Hindlimb muscle (tissue), 1 donor: ENCODE results near the gene WDR75. TPM values are rescaled to one million over a fixed set of nuclear protein-coding genes. Genes with fewer than 3 reads are reported as not detected.
"Not testable (repeated sequence)": the region's sequence is repeated elsewhere in the genome, so short reads cannot be mapped to it uniquely, and the experiment has no call there.

Experiments
- DNase-seq: peaks from one replicate; pipeline ENCODE4 v3.0.0-alpha.2; 2013
- polyA plus RNA-seq: library from polyadenylated mRNA; unstranded; fragments of 120-200 nt; gene quantifications from one replicate; pipeline ENCODE4 v1.2.1, GENCODE V29; 2013; ENCODE audit not compliant: insufficient read length

Gene WDR75
- polyA plus RNA-seq: 32.7 TPM

- DNase-seq: peak; percentile 96
Measured at GRCh38 chr2:189440947-189441708, at the start of gene WDR75. Gene WDR75, plus strand, starts transcription at chr2:189441474. Its CDS starts 19 bp downstream, at chr2:189441493.

GRCh38 chr2:189393440-189394111, 47.7 kb upstream of the WDR75 start:
- DNase-seq: peak; percentile 60

GRCh38 chr2:189394525-189394924, 46.7 kb upstream of the WDR75 start:
- no peak for DNase-seq

GRCh38 chr2:189402932-189403331, 38.3 kb upstream of the WDR75 start:
- no peak for DNase-seq

- peak; percentile 22 for DNase-seq
Measured at GRCh38 chr2:189406586-189407233, 34.6 kb upstream of the WDR75 start.

- DNase-seq: peak; percentile 72
Measured at GRCh38 chr2:189407281-189408209, 33.7 kb upstream of the WDR75 start.

- no peak for DNase-seq
Measured at GRCh38 chr2:189408294-189408693, 33.0 kb upstream of the WDR75 start.

GRCh38 chr2:189409131-189409530, 32.1 kb upstream of the WDR75 start:
- DNase-seq: no peak

GRCh38 chr2:189409647-189410046, 31.6 kb upstream of the WDR75 start:
- no peak for DNase-seq

- peak; percentile 88 for DNase-seq
Measured at GRCh38 chr2:189411860-189412259, 29.4 kb upstream of the WDR75 start.

- peak; percentile 81 for DNase-seq
Measured at GRCh38 chr2:189412330-189412953, 28.8 kb upstream of the WDR75 start.

GRCh38 chr2:189413249-189413648, 28.0 kb upstream of the WDR75 start:
- DNase-seq: no peak

- no peak for DNase-seq
Measured at GRCh38 chr2:189421644-189422043, 19.6 kb upstream of the WDR75 start.

- DNase-seq: no peak
Measured at GRCh38 chr2:189424961-189425360, 16.3 kb upstream of the WDR75 start.

- DNase-seq: no peak
Measured at GRCh38 chr2:189425676-189426075, 15.6 kb upstream of the WDR75 start.

- no peak for DNase-seq
Measured at GRCh38 chr2:189426886-189427285, 14.4 kb upstream of the WDR75 start.

GRCh38 chr2:189427872-189428271, 13.4 kb upstream of the WDR75 start:
- no peak for DNase-seq

- not testable (repeated sequence) for DNase-seq
Measured at GRCh38 chr2:189430448-189430847, 10.8 kb upstream of the WDR75 start.

GRCh38 chr2:189435803-189436202, 5.5 kb upstream of the WDR75 start:
- DNase-seq: not testable (repeated sequence)

- DNase-seq: no peak
Measured at GRCh38 chr2:189437926-189438325, 3.3 kb upstream of the WDR75 start.

GRCh38 chr2:189439342-189439741, 1.9 kb upstream of the WDR75 start:
- DNase-seq: no peak

GRCh38 chr2:189440644-189440946, 679 bp upstream of the WDR75 start:
- no peak for DNase-seq
